Esophagus muscularis mucosa (tissue), 4 donors: ENCODE measurements around the gene SEMA7A. TPM values are rescaled to one million over a fixed set of nuclear protein-coding genes. Genes with fewer than 3 reads are reported as not detected.

Experiments used
- DNase-seq: peaks from one replicate; pipeline ENCODE4 v3.0.0-alpha.2; 2017; ENCODE audit errors: extremely low spot score
- H3K27ac ChIP-seq, 4 donors: fragments of 200-600 bp; sonication (generic); replicated peaks in 1 of 4; 1 replicate in 3 of 4; 2 replicates in 1 of 4; pipeline ENCODE4 v1.5.1; 2016 to 2019; ENCODE audit warnings: mild to moderate bottlenecking in 1 of 4
- H3K27me3 ChIP-seq, 4 donors: fragments of 200-600 bp; sonication (generic); one replicate each; pipeline versions ENCODE4 v1.5.1 to v1.6.0; 2016 to 2019
- H3K36me3 ChIP-seq, 4 donors: fragments of 200-600 bp; sonication (generic); one replicate each; pipeline ENCODE4 v1.5.1; 2016 to 2019
- H3K4me1 ChIP-seq, 4 donors: fragments of 200-600 bp; sonication (generic); one replicate each; pipeline ENCODE4 v1.5.1; 2016 to 2019
- H3K4me3 ChIP-seq, 4 donors: fragments of 200-600 bp; sonication (generic); 1 replicate in 2 of 4; 2 replicates in 2 of 4; pipeline ENCODE4 v1.5.1; 2016 to 2019; ENCODE audit warnings: mild to moderate bottlenecking in 4 of 4, moderate library complexity in 1 of 4
- H3K9me3 ChIP-seq, 4 donors: fragments of 200-600 bp; sonication (generic); 1 replicate in 3 of 4; 2 replicates in 1 of 4; pipeline ENCODE4 v1.5.1; 2016 to 2019
- CTCF ChIP-seq, 3 experiments: fragments of 200-600 bp in 2 of 3; fragments of 450-650 bp in 1 of 3; sonication (generic) in 2 of 3; IDR thresholded peaks; one replicate each; pipeline ENCODE4 v1.5.1; 2017 to 2019; ENCODE audit warnings: antibody characterized with exemption in 3 of 3, mild to moderate bottlenecking in 2 of 3, moderate library complexity in 1 of 3
- EP300 ChIP-seq: sonication (generic); formaldehyde crosslinking; IDR thresholded peaks from one replicate; pipeline ENCODE4 v1.6.1; 2017; ENCODE audit warnings: antibody characterized with exemption
- POLR2A ChIP-seq: fragments of 450-650 bp; IDR thresholded peaks from one replicate; pipeline ENCODE4 v1.6.1; 2017; ENCODE audit warnings: antibody characterized with exemption, moderate library complexity, mild to moderate bottlenecking, low read depth
- POLR2AphosphoS5 ChIP-seq, 2 donors: sonication (generic); formaldehyde crosslinking; IDR thresholded peaks; one replicate each; pipeline ENCODE4 v1.6.1; 2017; ENCODE audit warnings: antibody characterized with exemption in 2 of 2
- WGBS: methylation state at CpG from one replicate; pipeline ENCODE4 v1.1.5; 2018; 5-methylcytosine and 5-hydroxymethylcytosine counted together
- intact Hi-C: fragments of 100-400 bp; cut with DNase I; formaldehyde crosslinking; loops from one replicate; pipeline ENCODE4 v1.15.1; 2023
- total RNA-seq, 4 donors: library from RNA; depleted of rRNA; stranded (reverse); fragments of >200 nt; gene quantifications; one replicate each; pipeline versions ENCODE4 v1.1.0 to v1.2.1, GENCODE V29; 2016

SEMA7A gene
- total RNA-seq, 4 donors from 2014 or later, result 1.2 to 4.1 (median 2.7) TPM

- no peaks in the 10 kb centered on the region for H3K36me3 ChIP-seq
- intact Hi-C loops, result no loop called here
- 93% methylated on average over 5 of the region's 5 CpGs for WGBS
- no peaks in the 10 kb centered on the region for H3K9me3 ChIP-seq
- TF ChIP-seq EP300 (no peak), CTCF (IDR thresholded peaks at IDR 0.05) (no peak), POLR2AphosphoS5 (IDR thresholded peaks at IDR 0.05) (no peak), POLR2A (no peak)
- peaks cover 0 to 33% (median 0%) of the 10 kb centered on the region in 4 donors for H3K27me3 ChIP-seq
- H3K27ac ChIP-seq, result no peak overlapping the region
- no peak for DNase-seq
- H3K4me1 ChIP-seq, result peaks cover 0 to 8% (median under 1%) of the 10 kb centered on the region in 4 donors
- H3K4me3 ChIP-seq, result no peak overlapping the region
These were observed 35.6 kb downstream of the SEMA7A start for GRCh38 chr15:74398183-74398582.

GRCh38 chr15:74397239-74398068 lies 36.3 kb downstream of the SEMA7A start:
- Histone ChIP-seq H3K4me1 (peaks cover 0 to 1% (median 0%) of the 10 kb centered on the region in 4 donors), H3K4me3 (no peak overlapping the region), H3K27ac (no peak overlapping the region), H3K36me3 (no peaks in the 10 kb centered on the region), H3K9me3 (no peaks in the 10 kb centered on the region), H3K27me3 (peaks cover 0 to 26% (median 0%) of the 10 kb centered on the region in 4 donors)
- intact Hi-C loops, result no loop called here
- WGBS, result 96% methylated on average over 6 of the region's 6 CpGs
- no peak for DNase-seq
- TF ChIP-seq EP300 (no peak), POLR2A (no peak), POLR2AphosphoS5 (IDR thresholded peaks at IDR 0.05) (no peak), CTCF (IDR thresholded peaks at IDR 0.05) (no peak)

GRCh38 chr15:74396445-74397238 lies 37.1 kb downstream of the SEMA7A start:
- no peak for DNase-seq
- 74% methylated on average over 9 of the region's 9 CpGs for WGBS
- Histone ChIP-seq H3K27ac (no peak overlapping the region), H3K36me3 (no peaks in the 10 kb centered on the region), H3K9me3 (no peaks in the 10 kb centered on the region), H3K27me3 (peaks cover 0 to 18% (median 0%) of the 10 kb centered on the region in 4 donors), H3K4me3 (no peak overlapping the region), H3K4me1 (no peaks in the 10 kb centered on the region)
- intact Hi-C loops, result no loop called here
- TF ChIP-seq EP300 (no peak), POLR2A (no peak), POLR2AphosphoS5 (IDR thresholded peaks at IDR 0.05) (no peak), CTCF (IDR thresholded peaks at IDR 0.05) (no peak)

GRCh38 chr15:74396146-74396438 lies 37.7 kb downstream of the SEMA7A start:
- no peak for DNase-seq
- Histone ChIP-seq H3K4me1 (no peaks in the 10 kb centered on the region), H3K36me3 (no peaks in the 10 kb centered on the region), H3K4me3 (no peak overlapping the region), H3K9me3 (no peaks in the 10 kb centered on the region), H3K27me3 (peaks cover 0 to 15% (median 0%) of the 10 kb centered on the region in 4 donors), H3K27ac (no peak overlapping the region)
- intact Hi-C loops, result no loop called here
- no peak for TF ChIP-seq POLR2A
- TF ChIP-seq POLR2AphosphoS5 (IDR thresholded peaks at IDR 0.05), result no peak
- TF ChIP-seq CTCF (IDR thresholded peaks at IDR 0.05), result no peak
- no peak for TF ChIP-seq EP300
- WGBS, result 93% methylated on average over 9 of the region's 10 CpGs
